PC-9 (cell line): ENCODE data around the gene ACOT6. TPM values are rescaled to one million over a fixed set of nuclear protein-coding genes. Genes with fewer than 3 reads are reported as not detected.

Experiments used
- BruUV-seq: library from RNA; stranded (reverse); fragments of 400-500 nt; replicated peaks from 2 replicates; lab custom pipeline; 2021; lab: Mats Ljungman, UMichigan
- CTCF ChIA-PET: fragments of 300-600 bp; sonication (Branson Sonifier 250); formaldehyde crosslinking; loops from one replicate; lab custom pipeline; 2022; ENCODE audit warnings: antibody characterized with exemption; lab: Charles Lee
- POLR2A ChIA-PET: fragments of 300-600 bp; sonication (Branson Sonifier 250); formaldehyde crosslinking; loops from one replicate; lab custom pipeline; 2022; ENCODE audit warnings: antibody characterized with exemption; ENCODE audit not compliant: unreplicated experiment; lab: Charles Lee
- DNase-seq, 2 experiments: peaks; one replicate each; pipeline versions ENCODE4 v3.0.0 to v3.0.0-alpha.2; 2015 to 2022; ENCODE audit warnings: mixed read lengths in 1 of 2
- H2AFZ ChIP-seq: fragments of 200-600 bp; sonication (generic); 2 replicates; pipeline ENCODE4 v1.8.1; 2017; ENCODE audit warnings: antibody characterized with exemption
- H3F3A ChIP-seq: fragments of 200-600 bp; sonication (generic); 2 replicates; pipeline ENCODE4 v1.8.1; 2017; ENCODE audit warnings: antibody characterized with exemption, mild to moderate bottlenecking, low read depth; ENCODE audit not compliant: insufficient read depth
- H3K27ac ChIP-seq: fragments of 200-600 bp; sonication (generic); 2 replicates; pipeline ENCODE4 v1.6.1; 2016; ENCODE audit warnings: mixed run types
- H3K27me3 ChIP-seq: fragments of 200-600 bp; sonication (generic); 2 replicates; pipeline ENCODE4 v1.6.1; 2016; ENCODE audit warnings: low read depth, mixed run types; ENCODE audit not compliant: insufficient read depth
- H3K36me3 ChIP-seq: fragments of 200-600 bp; sonication (generic); 2 replicates; pipeline ENCODE4 v1.6.1; 2016; ENCODE audit warnings: low read depth, mixed run types
- H3K4me1 ChIP-seq: fragments of 200-600 bp; sonication (generic); replicated peaks from 2 replicates; pipeline ENCODE4 v1.6.1; 2016; ENCODE audit warnings: mixed run types; ENCODE audit not compliant: insufficient read depth
- H3K4me2 ChIP-seq: fragments of 200-600 bp; sonication (generic); 2 replicates; pipeline ENCODE4 v1.6.1; 2017; ENCODE audit warnings: mixed run types
- H3K4me3 ChIP-seq: fragments of 200-600 bp; sonication (generic); 2 replicates; pipeline ENCODE4 v1.6.1; 2016; ENCODE audit warnings: mixed run types
- H3K79me2 ChIP-seq: fragments of 200-600 bp; sonication (generic); 2 replicates; pipeline ENCODE4 v1.6.1; 2017; ENCODE audit warnings: low read depth, mixed run types
- H3K9me2 ChIP-seq: fragments of 200-600 bp; sonication (generic); 2 replicates; pipeline ENCODE4 v1.8.1; 2017; ENCODE audit warnings: mild to moderate bottlenecking; ENCODE audit not compliant: insufficient read depth
- H3K9me3 ChIP-seq: fragments of 200-600 bp; sonication (generic); 2 replicates; pipeline ENCODE4 v1.8.1; 2016; ENCODE audit warnings: low read depth; ENCODE audit not compliant: insufficient read depth
- H4K20me1 ChIP-seq: fragments of 200-600 bp; sonication (generic); 2 replicates; pipeline ENCODE4 v1.8.1; 2017; ENCODE audit not compliant: insufficient read depth
- CTCF ChIP-seq: fragments of 200-600 bp; sonication (generic); conservative IDR thresholded peaks from 2 replicates; pipeline ENCODE4 v1.6.1; 2017; ENCODE audit warnings: mixed run types, antibody characterized with exemption, mild to moderate bottlenecking, moderate library complexity
- EZH2 ChIP-seq: fragments of 200-600 bp; sonication (generic); IDR thresholded peaks from 2 replicates; pipeline ENCODE4 v1.8.0; 2017; ENCODE audit warnings: antibody characterized with exemption, low read depth
- intact Hi-C: fragments of 100-400 bp; cut with micrococcal nuclease; formaldehyde crosslinking; loops from one replicate; pipeline ENCODE4 v1.10.0; 2022; ENCODE audit not compliant: unreplicated experiment
- total RNA-seq: library from RNA; stranded (reverse); gene quantifications from 2 replicates; pipeline ENCODE4 v1.2.3, GENCODE V29; 2021

Gene ACOT6
- total RNA-seq, 1 experiment from 2014 or later = not detected

GRCh38 chr14:73640796-73641365, 28.6 kb downstream of the ACOT6 start:
- no peak overlapping the region for H3K4me2 ChIP-seq
- H3K79me2 ChIP-seq = peaks cover 10% of the 10 kb centered on the region
- H3K4me3 ChIP-seq = no peak overlapping the region
- H3K9me2 ChIP-seq = no peaks in the 10 kb centered on the region
- ChIA-PET CTCF (interaction anchor here (0.7 kb wide), 1 partner anchor 8 kb away, joined by 5 read pairs; no protein-coding TSS in a partner anchor), POLR2A (interaction anchor here (0.6 kb wide), 1 partner anchor 661 kb away, joined by 3 read pairs; no protein-coding TSS in a partner anchor)
- TF ChIP-seq CTCF = no peak
- no peak for TF ChIP-seq EZH2
- no peak for DNase-seq
- H3K27me3 ChIP-seq = no peaks in the 10 kb centered on the region
- H3K36me3 ChIP-seq = no peaks in the 10 kb centered on the region
- peaks cover 30% of the 10 kb centered on the region; the same call in 1 of the 2 replicates for H3F3A ChIP-seq
- no peaks in the 10 kb centered on the region for H4K20me1 ChIP-seq
- no peaks in the 10 kb centered on the region for H3K9me3 ChIP-seq
- intact Hi-C loops = no loop called here
- H2AFZ ChIP-seq = no peak overlapping the region
- H3K4me1 ChIP-seq = peaks cover 23% of the 10 kb centered on the region
- BruUV-seq = no TSS peak
- H3K27ac ChIP-seq = no peak overlapping the region

- no peaks in the 10 kb centered on the region for H4K20me1 ChIP-seq
- H3K4me1 ChIP-seq = peaks cover 19% of the 10 kb centered on the region
- H3K9me2 ChIP-seq = no peaks in the 10 kb centered on the region
- ChIA-PET CTCF (interaction anchor here (0.6 kb wide), 1 partner anchor 10 kb away, joined by 4 read pairs; no protein-coding TSS in a partner anchor), POLR2A (interaction anchor here (0.7 to 0.8 kb wide), 3 partner anchors 113 to 548 kb away, joined by 3 to 12 read pairs (median 9); no protein-coding TSS in a partner anchor)
- no peaks in the 10 kb centered on the region for H3K27me3 ChIP-seq
- peaks cover 23% of the 10 kb centered on the region; the same call in 1 of the 2 replicates for H3F3A ChIP-seq
- peak within 1 kb of the TSS; percentile 52 for H3K27ac ChIP-seq
- peak; percentile 71 to 93 for DNase-seq
- no peaks in the 10 kb centered on the region for H3K9me3 ChIP-seq
- H3K4me3 ChIP-seq = peak within 1 kb of the TSS; percentile 88
- peak within 1 kb of the TSS; percentile 83 for H3K4me2 ChIP-seq
- no peak for TF ChIP-seq CTCF
- no peak for TF ChIP-seq EZH2
- intact Hi-C loops = no loop called here
- H2AFZ ChIP-seq = peak within 1 kb of the TSS; percentile 100
- H3K36me3 ChIP-seq = no peaks in the 10 kb centered on the region
- peaks cover 25% of the 10 kb centered on the region for H3K79me2 ChIP-seq
- BruUV-seq = TSS peak; percentile 100
Observed at GRCh38 chr14:73644531-73645247, 32.4 kb downstream of the ACOT6 start, which contains the start of gene DNAL1. TSS of gene DNAL1 (plus strand) at chr14:73644986. CDS start at chr14:73645040, 54 bp downstream.

DNA sequence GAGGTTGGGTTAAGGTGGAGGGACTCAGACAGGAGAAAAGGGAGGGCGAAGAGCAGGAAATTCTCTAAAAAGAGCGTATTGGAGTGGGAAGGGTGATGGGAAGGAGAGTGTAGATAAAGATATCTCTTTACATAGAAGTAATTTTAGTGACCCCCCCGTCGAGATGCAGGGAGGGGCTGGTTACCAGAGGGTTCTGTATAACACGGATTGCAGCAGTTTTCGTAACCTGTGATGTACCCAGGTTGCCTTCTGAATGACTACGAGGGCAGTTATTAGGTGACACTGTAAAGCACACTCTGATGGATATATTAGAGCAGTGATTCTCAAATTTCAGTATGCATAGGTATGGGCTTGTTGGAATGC, 32.9 kb downstream of the ACOT6 start:
- Histone ChIP-seq H3K27ac (no peak overlapping the region), H4K20me1 (no peaks in the 10 kb centered on the region), H3K79me2 (peaks cover 25% of the 10 kb centered on the region), H3K27me3 (no peaks in the 10 kb centered on the region), H3K36me3 (no peaks in the 10 kb centered on the region), H3K9me3 (no peaks in the 10 kb centered on the region), H3K4me3 (peak overlapping the region; percentile 88), H3K9me2 (no peaks in the 10 kb centered on the region), H3F3A (peaks cover 23% of the 10 kb centered on the region; the same call in 1 of the 2 replicates), H3K4me2 (peak overlapping the region; percentile 83), H3K4me1 (peaks cover 15% of the 10 kb centered on the region), H2AFZ (peak overlapping the region; percentile 100)
- DNase-seq = peak in 1 of 2 experiments; percentile 40
- no TSS peak for BruUV-seq
- TF ChIP-seq EZH2 = no peak
- TF ChIP-seq CTCF = no peak
- ChIA-PET CTCF (no interaction called here), POLR2A (no interaction called here)
- intact Hi-C loops = no loop called here
